Measurements from ENCODE around the gene PLEKHJ1.

The PLEKHJ1 gene

GRCh38 chr19:2249880-2250765, 14.0 kb upstream of the PLEKHJ1 start:
- Mint-ChIP-seq H3K4me3 (peak overlapping the region; percentile 25 to 29), H3K27ac (no peak overlapping the region), H3K9me3 (no peaks in the 10 kb centered on the region), H3K36me3 (ENCODE audit: insufficient read depth) (peaks cover 43% of the 10 kb centered on the region), H3K4me1 (ENCODE audit: low read depth in 2 of 2) (peaks cover 4 to 12% of the 10 kb centered on the region in 2 donors), H3K27me3 (peaks cover 0 to 14% of the 10 kb centered on the region in 2 donors)
- DNase-seq (no peak), ATAC-seq (replicated peaks) (no peak)

GRCh38 chr19:2249010-2249866, 13.1 kb upstream of the PLEKHJ1 start, which contains the start of gene AMH:
TSS of gene AMH (plus strand) at chr19:2249323. CDS start at chr19:2249333, 10 bp downstream.
- ATAC-seq (replicated peaks): no peak
- H3K4me1 Mint-ChIP-seq (ENCODE audit: low read depth in 2 of 2): peaks cover 4 to 12% of the 10 kb centered on the region in 2 donors
- no peaks in the 10 kb centered on the region for H3K9me3 Mint-ChIP-seq
- DNase-seq: no peak
- H3K27me3 Mint-ChIP-seq: peaks cover 0 to 14% of the 10 kb centered on the region in 2 donors
- peaks cover 51% of the 10 kb centered on the region for H3K36me3 Mint-ChIP-seq (ENCODE audit: insufficient read depth)
- peak within 1 kb of the TSS in 1 of 2 donors; percentile 63 for H3K27ac Mint-ChIP-seq
- H3K4me3 Mint-ChIP-seq: peak within 1 kb of the TSS in 1 of 2 donors; percentile 25

- H3K27me3 Mint-ChIP-seq: peaks cover 0 to 14% of the 10 kb centered on the region in 2 donors
- H3K9me3 Mint-ChIP-seq: no peaks in the 10 kb centered on the region
- peak overlapping the region in 1 of 2 donors; percentile 63 for H3K27ac Mint-ChIP-seq
- peaks cover 60% of the 10 kb centered on the region for H3K36me3 Mint-ChIP-seq (ENCODE audit: insufficient read depth)
- no peak overlapping the region for H3K4me3 Mint-ChIP-seq
- H3K4me1 Mint-ChIP-seq (ENCODE audit: low read depth in 2 of 2): peaks cover 4 to 10% of the 10 kb centered on the region in 2 donors
- ATAC-seq (replicated peaks) (no peak), DNase-seq (no peak)
Measured at GRCh38 chr19:2248136-2249009, 12.2 kb upstream of the PLEKHJ1 start.

- Mint-ChIP-seq H3K27ac (no peak overlapping the region), H3K4me3 (no peak overlapping the region), H3K27me3 (peaks cover 0 to 10% of the 10 kb centered on the region in 2 donors), H3K4me1 (ENCODE audit: low read depth in 2 of 2) (peaks cover 5 to 12% of the 10 kb centered on the region in 2 donors), H3K36me3 (ENCODE audit: insufficient read depth) (peaks cover 58% of the 10 kb centered on the region), H3K9me3 (no peaks in the 10 kb centered on the region)
- DNase-seq: no peak
- no peak for ATAC-seq (replicated peaks)
Measured at GRCh38 chr19:2247433-2248101, 11.4 kb upstream of the PLEKHJ1 start.

GRCh38 chr19:2246801-2247361, 10.8 kb upstream of the PLEKHJ1 start:
- no peak for DNase-seq
- H3K27me3 Mint-ChIP-seq: peaks cover 0 to 3% of the 10 kb centered on the region in 2 donors
- H3K9me3 Mint-ChIP-seq: no peaks in the 10 kb centered on the region
- no peak for ATAC-seq (replicated peaks)
- no peak overlapping the region for H3K4me3 Mint-ChIP-seq
- no peak overlapping the region for H3K27ac Mint-ChIP-seq
- peaks cover 8 to 13% of the 10 kb centered on the region in 2 donors for H3K4me1 Mint-ChIP-seq (ENCODE audit: low read depth in 2 of 2)
- peaks cover 57% of the 10 kb centered on the region for H3K36me3 Mint-ChIP-seq (ENCODE audit: insufficient read depth)

- DNase-seq (no peak), ATAC-seq (replicated peaks) (no peak)
- peak overlapping the region in 1 of 2 donors; percentile 6 for H3K4me3 Mint-ChIP-seq
- peaks cover 13 to 20% of the 10 kb centered on the region in 2 donors for H3K4me1 Mint-ChIP-seq (ENCODE audit: low read depth in 2 of 2)
- H3K36me3 Mint-ChIP-seq (ENCODE audit: insufficient read depth): peaks cover 56% of the 10 kb centered on the region
- no peaks in the 10 kb centered on the region for H3K27me3 Mint-ChIP-seq
- no peaks in the 10 kb centered on the region for H3K9me3 Mint-ChIP-seq
- peak overlapping the region in 1 of 2 donors; percentile 32 for H3K27ac Mint-ChIP-seq
Measured at GRCh38 chr19:2246014-2246620, 10.0 kb upstream of the PLEKHJ1 start.

GRCh38 chr19:2245273-2245672, 9.1 kb upstream of the PLEKHJ1 start:
- ATAC-seq (replicated peaks) (no peak), DNase-seq (no peak)
- peaks cover 20 to 29% of the 10 kb centered on the region in 2 donors for H3K4me1 Mint-ChIP-seq (ENCODE audit: low read depth in 2 of 2)
- peak overlapping the region in 1 of 2 donors; percentile 38 for H3K27ac Mint-ChIP-seq
- H3K27me3 Mint-ChIP-seq: no peaks in the 10 kb centered on the region
- no peaks in the 10 kb centered on the region for H3K9me3 Mint-ChIP-seq
- peaks cover 56% of the 10 kb centered on the region for H3K36me3 Mint-ChIP-seq (ENCODE audit: insufficient read depth)
- H3K4me3 Mint-ChIP-seq: no peak overlapping the region

- Mint-ChIP-seq H3K4me1 (ENCODE audit: low read depth in 2 of 2) (peaks cover 28 to 37% of the 10 kb centered on the region in 2 donors), H3K9me3 (no peaks in the 10 kb centered on the region), H3K27me3 (no peaks in the 10 kb centered on the region), H3K36me3 (ENCODE audit: insufficient read depth) (peaks cover 61% of the 10 kb centered on the region), H3K27ac (peak overlapping the region in 1 of 2 donors; percentile 38), H3K4me3 (no peak overlapping the region)
- DNase-seq: no peak
- ATAC-seq (replicated peaks): no peak
Measured at GRCh38 chr19:2244486-2244885, 8.4 kb upstream of the PLEKHJ1 start.

GRCh38 chr19:2244125-2244411, 7.9 kb upstream of the PLEKHJ1 start:
- Mint-ChIP-seq H3K9me3 (no peaks in the 10 kb centered on the region), H3K27ac (no peak overlapping the region), H3K27me3 (no peaks in the 10 kb centered on the region), H3K36me3 (ENCODE audit: insufficient read depth) (peaks cover 63% of the 10 kb centered on the region), H3K4me3 (no peak overlapping the region), H3K4me1 (ENCODE audit: low read depth in 2 of 2) (peaks cover 31 to 39% of the 10 kb centered on the region in 2 donors)
- ATAC-seq (replicated peaks) (no peak), DNase-seq (no peak)

GRCh38 chr19:2243274-2244124, 7.4 kb upstream of the PLEKHJ1 start:
- DNase-seq (no peak), ATAC-seq (replicated peaks) (no peak)
- Mint-ChIP-seq H3K27me3 (no peaks in the 10 kb centered on the region), H3K27ac (no peak overlapping the region), H3K36me3 (ENCODE audit: insufficient read depth) (peaks cover 63% of the 10 kb centered on the region), H3K9me3 (no peaks in the 10 kb centered on the region), H3K4me3 (peak overlapping the region in 1 of 2 donors; percentile 25), H3K4me1 (ENCODE audit: low read depth in 2 of 2) (peaks cover 37 to 43% of the 10 kb centered on the region in 2 donors)

- peak overlapping the region; percentile 83 to 88 for H3K27ac Mint-ChIP-seq
Measured at GRCh38 chr19:2242816-2243215, 6.7 kb upstream of the PLEKHJ1 start.

More at GRCh38 chr19:2242816-2243215, 6.7 kb upstream of the PLEKHJ1 start:
- H3K27me3 Mint-ChIP-seq: no peaks in the 10 kb centered on the region
- no peaks in the 10 kb centered on the region for H3K9me3 Mint-ChIP-seq
- ATAC-seq (replicated peaks) (no peak), DNase-seq (no peak)
- peak overlapping the region; percentile 90 to 96 for H3K4me3 Mint-ChIP-seq
- peaks cover 44 to 49% of the 10 kb centered on the region in 2 donors for H3K4me1 Mint-ChIP-seq (ENCODE audit: low read depth in 2 of 2)
- H3K36me3 Mint-ChIP-seq (ENCODE audit: insufficient read depth): peaks cover 65% of the 10 kb centered on the region

All from effector memory CD8-positive, alpha-beta T cell (primary cell).